Epidermal melanocyte (primary cell): ENCODE results near the gene UCK2.

Source experiments
- DNase-seq: peaks from one replicate; pipeline ENCODE4 v3.0.0; 2011; ENCODE audit warnings: low spot score; ENCODE audit not compliant: insufficient read length

Gene UCK2

DNA sequence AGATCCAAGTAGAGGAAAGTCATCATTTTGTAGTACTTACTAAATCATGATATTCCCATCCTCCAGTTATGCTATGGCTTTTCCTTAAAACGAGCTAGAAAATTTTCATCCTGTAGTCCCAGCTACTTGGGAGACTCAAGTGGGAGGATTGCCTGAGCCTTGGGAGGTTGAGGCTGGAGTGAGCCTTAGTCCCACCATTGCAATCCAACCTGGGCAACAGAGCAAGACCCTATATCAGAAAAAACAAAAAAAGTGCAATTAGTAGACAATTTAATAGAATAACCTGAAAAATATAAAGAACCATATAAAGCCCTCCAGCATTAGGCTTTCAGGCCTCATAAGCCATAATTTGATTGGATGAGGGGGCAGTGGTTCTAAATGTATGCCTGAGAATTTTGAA is 6.8 kb downstream of the UCK2 start:
- no peak for DNase-seq

DNA sequence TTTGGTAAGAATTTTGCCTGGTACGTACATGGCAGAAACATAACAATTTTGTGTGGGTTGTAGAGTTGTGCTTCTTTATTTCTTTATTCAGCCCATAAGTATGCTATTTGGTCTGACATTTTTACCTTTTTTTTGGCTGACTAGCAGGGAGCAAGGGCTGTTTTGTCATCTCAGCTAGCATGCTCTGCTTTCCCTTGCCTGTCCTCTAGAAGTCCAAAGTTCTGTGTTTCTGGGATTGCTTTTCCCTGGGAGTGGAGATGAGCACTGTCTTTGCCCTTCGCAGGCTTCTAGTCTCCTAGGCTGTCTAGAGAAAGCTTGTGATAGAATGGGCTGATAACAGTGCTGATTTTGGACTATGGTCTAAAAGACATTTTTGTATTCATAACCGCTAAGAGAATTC is 7.5 kb downstream of the UCK2 start:
- no peak for DNase-seq

- DNase-seq, result no peak
Observed at GRCh38 chr1:165836664-165837482, 9.5 kb downstream of the UCK2 start.

DNA sequence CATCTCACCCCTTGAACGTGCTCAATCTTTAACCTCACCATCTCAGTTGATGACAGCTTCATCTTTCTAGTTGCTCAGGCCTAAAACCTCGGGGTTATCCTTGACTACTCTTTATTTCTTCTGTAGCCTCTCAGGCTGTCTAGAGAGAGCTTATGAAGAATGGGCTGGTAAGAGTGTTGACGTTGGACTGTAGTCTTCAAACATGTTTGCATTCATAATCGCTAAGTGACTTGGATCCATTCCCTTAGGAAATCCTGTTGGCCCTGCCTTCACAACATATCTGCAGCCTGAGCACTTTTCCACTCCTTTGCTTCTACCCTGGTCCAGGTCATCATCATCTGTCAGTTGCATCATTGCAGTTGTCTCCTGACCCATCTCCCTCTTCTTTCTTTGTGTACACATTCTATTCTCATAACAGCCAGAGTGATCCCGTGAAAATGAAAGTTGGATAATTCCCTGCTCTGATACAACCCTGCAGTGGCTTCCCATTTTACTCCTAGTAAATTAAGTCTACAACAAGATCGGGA is 10.5 kb downstream of the UCK2 start:
- no peak for DNase-seq

DNA sequence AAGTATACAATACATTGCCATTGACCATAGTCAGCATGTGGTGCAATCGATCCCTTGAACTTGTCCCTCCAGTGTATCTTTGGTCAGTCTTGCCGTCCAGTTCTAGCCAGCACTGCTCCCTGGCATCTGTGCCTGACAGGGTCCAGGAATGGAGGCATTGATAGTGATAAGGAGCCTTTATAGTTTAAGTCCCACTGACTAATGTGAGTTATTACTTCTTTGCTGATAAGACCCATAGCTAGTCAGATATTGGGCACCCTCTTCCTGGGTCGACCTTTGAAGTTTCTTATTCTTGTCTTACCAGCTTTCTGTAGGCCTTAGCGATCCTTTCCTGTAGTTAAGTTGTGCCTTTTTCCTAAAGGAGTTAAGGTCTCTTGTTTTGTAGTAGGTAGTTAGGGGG is 13.0 kb downstream of the UCK2 start:
- DNase-seq, result no peak

DNA sequence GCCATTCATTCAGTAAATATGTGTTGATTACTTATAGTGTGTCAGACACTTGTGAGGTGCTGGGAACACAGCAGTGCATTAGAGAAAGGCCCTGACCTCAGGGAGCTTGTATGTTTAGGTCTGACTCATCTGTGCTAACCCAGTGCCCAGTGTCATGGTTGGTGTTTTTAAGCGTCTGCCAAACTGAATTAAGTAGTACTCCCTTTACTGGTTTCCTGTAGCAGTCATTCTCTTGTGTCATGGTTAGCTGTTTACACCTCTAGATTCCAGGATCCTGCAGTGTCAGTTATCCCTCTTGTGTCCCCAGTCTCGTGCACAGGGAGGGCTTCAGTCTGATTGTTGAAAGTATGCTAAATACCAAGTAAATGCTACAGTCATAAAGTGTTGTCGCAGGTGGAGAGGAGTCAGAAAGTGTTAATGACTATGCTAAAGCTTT is 14.2 kb downstream of the UCK2 start:
- no peak for DNase-seq

- no peak for DNase-seq
Observed at GRCh38 chr1:165842023-165842670, 14.7 kb downstream of the UCK2 start.

DNA sequence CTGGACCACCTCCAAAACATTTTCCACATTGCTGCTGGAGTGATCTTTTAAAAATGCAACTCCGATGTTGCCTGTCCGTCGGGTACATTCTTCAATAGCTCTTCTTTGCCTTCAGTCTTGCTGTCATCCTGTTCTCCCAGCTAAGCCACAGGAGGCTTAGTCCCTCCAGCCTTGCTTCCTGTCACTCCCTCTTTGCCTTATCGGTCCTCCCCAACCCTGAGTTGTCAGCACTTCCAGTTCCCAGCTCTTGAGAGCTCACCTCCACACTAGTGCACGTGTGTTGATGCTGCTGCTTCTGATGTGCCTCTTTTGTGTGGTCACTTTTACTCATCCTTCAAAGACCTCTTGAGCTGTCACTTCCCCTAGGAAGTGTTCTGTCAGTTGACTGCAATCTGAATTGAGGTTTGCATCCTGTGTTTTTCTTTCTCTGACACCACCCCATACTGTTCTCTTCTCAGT is 15.3 kb downstream of the UCK2 start:
- no peak for DNase-seq

- no peak for DNase-seq
Observed at GRCh38 chr1:165843304-165843703, 15.9 kb downstream of the UCK2 start.

DNA sequence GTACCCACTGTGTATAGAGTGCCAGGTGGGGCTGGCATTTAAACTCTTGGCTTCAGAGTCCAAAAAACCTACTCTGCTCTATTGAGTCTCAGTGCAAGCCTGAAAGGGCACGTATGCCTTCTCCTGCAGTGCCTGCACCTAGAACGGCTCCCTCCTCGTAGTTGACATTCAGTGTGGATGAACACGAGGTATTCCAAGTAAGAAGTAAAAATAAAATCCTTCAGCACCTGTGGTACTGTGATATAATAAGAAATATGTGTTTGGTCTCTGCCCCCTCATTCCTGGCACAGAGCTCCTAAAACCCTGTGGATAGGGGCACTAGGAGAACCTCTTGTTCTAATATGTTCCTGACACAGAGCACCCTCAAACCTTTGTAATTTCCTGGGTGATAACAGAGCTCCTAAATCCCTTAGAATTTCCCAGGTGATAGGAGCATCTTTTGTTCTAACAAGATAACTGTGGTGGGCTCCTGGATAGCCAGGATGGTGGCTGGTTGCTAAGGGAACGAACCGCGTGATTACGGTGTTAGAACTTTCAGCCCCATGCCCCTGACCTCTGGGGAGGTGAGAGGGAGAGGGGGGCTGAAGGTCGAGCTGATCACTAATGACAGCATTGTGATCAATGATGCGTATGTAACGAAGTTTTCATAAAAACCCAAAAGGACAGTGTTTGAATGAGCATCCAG is 16.8 kb downstream of the UCK2 start:
- no peak for DNase-seq

DNA sequence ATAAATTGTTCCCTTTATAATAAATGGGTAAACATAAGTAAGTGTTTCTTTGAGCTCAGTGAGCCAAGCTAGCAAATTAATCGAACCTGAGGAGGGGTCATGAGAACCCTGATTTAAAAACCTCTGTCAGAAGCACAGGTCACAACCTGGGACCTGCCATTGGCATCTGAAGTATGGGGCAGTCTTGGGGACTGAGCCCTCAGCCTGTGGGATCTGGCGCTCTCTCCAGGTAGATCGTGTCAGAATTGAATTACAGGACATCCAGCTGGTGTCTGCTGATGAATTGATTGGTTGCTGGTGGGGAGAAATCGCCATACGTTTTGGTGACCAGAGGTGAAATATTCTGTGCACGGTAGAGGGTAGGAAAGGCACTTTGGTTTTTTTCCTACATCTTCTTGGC is 17.5 kb downstream of the UCK2 start:
- DNase-seq, result no peak

DNA sequence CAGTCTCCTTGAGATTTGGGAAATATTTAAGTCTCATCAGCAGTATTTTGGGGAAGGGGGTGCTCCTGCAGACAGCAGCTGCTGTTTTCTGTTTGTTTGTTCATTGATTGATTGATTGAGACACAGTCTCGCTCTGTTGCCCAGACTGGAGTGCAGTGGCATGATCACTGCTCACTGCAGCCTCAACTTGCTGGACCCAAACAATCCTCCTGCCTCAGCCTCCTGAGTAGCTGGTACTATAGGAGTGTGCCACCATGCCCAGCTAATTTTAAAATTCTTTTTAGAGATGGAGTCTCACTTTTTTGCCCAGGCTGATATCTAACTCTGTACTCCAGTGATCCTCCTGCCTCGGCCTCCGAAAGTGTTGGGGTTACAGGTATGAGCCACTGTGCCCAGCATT is 18.2 kb downstream of the UCK2 start:
- DNase-seq, result no peak

GRCh38 chr1:165845992-165846748 is 18.8 kb downstream of the UCK2 start:
- no peak for DNase-seq

- DNase-seq, result no peak
Observed at GRCh38 chr1:165847486-165847885, 20.1 kb downstream of the UCK2 start.

DNA sequence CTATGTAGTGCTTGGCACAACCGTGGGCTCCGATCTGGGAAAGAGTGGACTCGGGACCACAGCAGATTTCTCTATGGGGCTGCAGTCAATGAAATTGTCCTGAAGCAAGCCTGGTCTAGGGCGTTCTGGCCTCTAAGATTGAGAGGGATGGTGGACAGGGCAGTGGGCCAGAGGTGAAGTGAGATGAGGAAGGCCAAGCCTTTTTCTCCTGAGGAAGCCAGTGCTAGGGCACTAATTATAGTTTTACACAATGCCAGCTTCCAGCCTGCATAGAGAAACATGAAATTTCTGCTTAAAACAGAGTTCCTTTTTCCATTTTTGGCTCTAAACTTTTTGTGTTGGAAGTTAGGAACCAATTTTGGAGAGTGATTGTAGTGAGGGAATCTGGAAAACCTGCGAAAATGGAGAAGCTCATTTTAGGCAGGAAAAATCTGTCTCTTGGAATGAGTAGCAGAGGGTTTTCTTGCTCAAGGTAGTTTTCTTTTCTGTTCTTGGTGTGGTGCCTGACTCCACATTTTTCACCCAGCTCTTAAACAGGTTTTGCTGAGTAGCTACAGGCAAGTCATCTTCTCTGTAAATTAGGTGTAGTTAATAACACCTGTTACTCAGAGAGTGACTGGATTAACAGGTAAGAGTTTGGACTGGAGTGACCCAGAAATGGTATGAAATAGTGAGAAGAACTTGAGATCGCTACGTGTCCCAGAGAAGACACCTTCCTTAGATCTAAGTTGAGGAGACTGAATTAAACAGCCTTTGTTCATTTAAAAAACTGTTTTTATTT is 22.1 kb downstream of the UCK2 start:
- no peak for DNase-seq

DNA sequence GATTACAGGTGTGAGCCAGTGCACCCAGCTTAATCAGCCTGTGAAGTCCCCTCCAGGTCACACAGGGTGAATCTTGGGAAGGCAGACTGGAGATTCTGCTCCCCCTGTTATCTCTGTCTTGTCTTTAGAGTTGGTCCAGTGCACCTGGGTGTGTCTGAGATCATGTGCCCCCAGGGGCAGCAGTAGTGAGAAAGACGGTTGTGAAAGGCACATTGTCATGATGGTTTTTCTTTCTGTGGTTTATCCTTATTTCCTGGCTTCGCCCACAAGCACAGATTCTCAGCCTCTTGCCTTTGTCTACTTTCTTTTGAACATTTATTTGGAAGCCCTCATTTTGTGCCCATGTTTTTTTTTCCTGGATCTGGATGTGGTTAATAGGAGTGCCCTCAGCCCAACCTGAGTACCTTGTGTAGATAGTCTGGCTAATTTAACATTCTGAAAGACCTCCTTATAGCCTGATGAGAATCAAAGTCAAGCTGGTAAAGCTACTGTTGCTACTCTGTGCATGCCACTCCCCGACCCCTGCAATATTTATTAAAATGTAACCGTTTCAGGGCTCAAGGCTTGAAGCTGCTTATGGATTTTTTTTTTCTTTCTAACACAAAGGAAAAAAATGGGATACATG is 23.7 kb downstream of the UCK2 start:
- no peak for DNase-seq

DNA sequence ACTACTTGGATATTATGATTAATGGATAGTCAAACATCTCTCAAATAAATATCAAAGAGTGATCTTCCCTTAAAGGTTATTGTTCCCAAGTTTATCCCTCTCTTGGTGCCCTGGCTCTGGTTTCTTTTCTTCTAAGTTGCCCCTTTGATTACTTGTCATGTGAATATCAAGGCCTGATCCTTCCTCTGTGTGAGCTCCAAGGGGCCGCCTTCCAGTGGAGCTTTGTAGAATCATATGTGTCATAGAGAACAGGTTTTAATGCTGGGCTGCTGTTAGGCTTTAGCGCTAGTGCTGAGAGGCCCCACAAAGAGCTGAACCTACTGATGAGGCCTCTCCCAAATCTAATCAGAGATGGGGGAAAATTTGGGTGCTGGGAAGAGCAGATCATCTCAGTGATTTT is 25.5 kb downstream of the UCK2 start:
- DNase-seq, result no peak

- DNase-seq, result no peak
Observed at GRCh38 chr1:165853528-165854075, 26.2 kb downstream of the UCK2 start.

DNA sequence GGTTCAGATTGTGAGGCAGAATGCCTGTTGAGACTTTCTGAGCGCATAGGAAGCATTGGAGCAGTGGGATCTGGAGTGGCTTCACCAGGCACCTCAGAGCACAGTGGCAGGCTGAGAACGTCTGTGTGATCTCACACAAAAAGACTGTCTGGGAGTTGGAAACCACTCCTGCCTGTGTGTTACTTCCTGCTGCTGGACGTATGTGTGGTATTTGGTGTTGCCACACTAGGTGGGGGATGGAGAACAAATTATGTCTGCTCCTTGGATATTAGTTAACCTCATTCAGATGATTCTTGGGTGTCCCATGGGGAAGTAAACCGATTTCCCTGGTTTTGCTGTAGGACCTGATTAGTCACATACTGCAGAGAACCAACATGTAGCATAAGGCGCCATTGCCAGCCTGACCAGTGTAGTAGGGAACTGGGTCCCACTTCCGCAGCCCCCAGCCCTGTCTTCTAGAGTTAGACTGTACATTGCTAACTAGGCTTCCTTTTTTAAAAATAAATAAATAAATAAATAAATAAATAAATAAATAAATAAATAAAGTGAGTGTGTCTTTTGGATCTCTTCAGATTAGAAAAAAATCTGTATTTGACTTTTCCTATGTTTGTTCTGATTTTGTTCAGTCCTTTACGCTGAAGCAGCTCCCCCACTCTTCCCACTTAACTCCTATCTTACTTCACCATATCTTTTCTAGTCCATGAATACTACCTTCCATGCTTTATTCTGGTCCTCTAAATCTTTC is 26.9 kb downstream of the UCK2 start:
- no peak for DNase-seq
